IPS-NIHi7 (cell line): ENCODE measurements around the gene COL25A1.

ENCODE experiments used
- DNase-seq: peaks from one replicate; pipeline ENCODE4 v3.0.0; 2012; ENCODE audit warnings: mixed read lengths; ENCODE audit errors: extremely low spot score

The COL25A1 gene

GRCh38 chr4:108763986-108764385, 538.5 kb downstream of the COL25A1 start:
- no peak for DNase-seq

DNA sequence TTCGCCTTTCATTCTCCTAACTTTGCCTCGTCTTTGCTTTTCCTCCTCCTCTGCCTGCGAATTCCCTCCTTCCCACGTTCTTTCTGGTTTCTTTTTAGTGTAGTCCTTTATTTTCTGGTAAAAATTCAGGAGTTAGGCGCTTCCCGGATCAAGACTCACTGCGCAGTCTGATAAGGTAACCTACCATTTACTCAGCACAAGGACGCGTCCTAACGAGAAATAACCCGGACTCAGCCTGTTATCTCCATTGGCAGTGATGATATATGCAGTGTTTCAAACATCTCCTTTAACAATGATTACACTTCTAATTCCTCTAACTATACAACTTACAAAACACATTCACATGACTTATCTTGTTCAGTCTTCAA, 539.2 kb downstream of the COL25A1 start:
- no peak for DNase-seq

DNA sequence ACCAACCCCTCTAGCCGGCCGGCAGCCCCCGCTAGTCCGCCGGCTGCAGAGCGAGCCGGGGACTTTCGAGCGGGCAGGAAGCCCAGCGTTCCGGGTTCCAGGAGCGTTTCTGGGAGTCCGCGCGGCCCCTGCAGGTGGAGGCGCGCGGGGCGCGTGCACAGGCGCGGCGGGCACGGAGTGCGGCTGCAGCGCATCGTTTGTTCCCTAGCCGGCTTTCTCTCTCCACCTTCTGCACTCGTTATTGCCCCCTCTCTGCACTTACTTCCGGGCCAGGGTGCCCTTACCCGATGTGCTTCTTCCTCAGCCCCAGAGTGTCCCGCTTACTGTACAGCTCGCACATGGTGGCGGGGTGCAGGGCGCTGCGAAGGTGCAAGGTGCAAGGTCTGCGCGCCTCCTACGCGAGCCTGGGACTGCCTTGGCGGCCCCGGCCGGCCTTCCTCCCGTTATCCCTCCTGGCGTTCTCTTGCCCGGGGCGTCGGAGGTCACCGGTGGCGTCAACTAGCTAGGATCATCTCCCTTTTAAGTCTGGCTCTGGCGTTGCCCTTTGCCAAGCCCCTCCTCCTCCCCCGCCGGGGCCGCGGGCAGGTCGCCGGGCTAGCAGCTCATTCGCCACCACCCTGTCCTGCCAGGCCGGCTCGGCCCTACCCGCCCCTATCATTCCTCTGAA, 539.8 kb downstream of the COL25A1 start, which contains the start of gene ETNPPL:
Gene ETNPPL, minus strand, starts transcription at position 495 of the 667 bp plus-strand sequence. Its CDS starts 155 bp downstream, at position 340.
- DNase-seq: peak; percentile 79
